Mesodermal cell (in vitro differentiated cells): ENCODE results near the gene CITED2.

Experiments
- H3K27ac ChIP-seq: 2 replicates; pipeline ENCODE4 v1.7.0; 2013; ENCODE audit warnings: mild to moderate bottlenecking, low read depth, low read length, moderate library complexity; ENCODE audit not compliant: severe bottlenecking
- H3K36me3 ChIP-seq: 2 replicates; pipeline ENCODE4 v1.7.1; 2013; ENCODE audit warnings: mild to moderate bottlenecking, low read length, moderate library complexity; ENCODE audit not compliant: control insufficient read depth, insufficient read depth
- H3K4me1 ChIP-seq: one replicate; pipeline ENCODE4 v1.7.1; 2013; ENCODE audit warnings: mild to moderate bottlenecking, low read length; ENCODE audit not compliant: insufficient read depth, control insufficient read depth, poor library complexity, severe bottlenecking
- H3K4me3 ChIP-seq: 2 replicates; pipeline ENCODE4 v1.7.0; 2013; ENCODE audit warnings: low read length, control low read depth, mild to moderate bottlenecking; ENCODE audit not compliant: insufficient read depth, poor library complexity, severe bottlenecking; ENCODE audit errors: extremely low read depth
- H3K9me3 ChIP-seq: 2 replicates; pipeline ENCODE4 v1.7.1; 2013; ENCODE audit warnings: mild to moderate bottlenecking, low read length, moderate library complexity; ENCODE audit not compliant: control insufficient read depth
- WGBS, 2 experiments: methylation state at CpG; one replicate each; pipeline ENCODE4 v1.1.5; 2013; ENCODE audit warnings: missing lambda C conversion rate in 2 of 2; ENCODE audit not compliant: insufficient coverage in 2 of 2; 5-methylcytosine and 5-hydroxymethylcytosine counted together

CITED2 gene

DNA sequence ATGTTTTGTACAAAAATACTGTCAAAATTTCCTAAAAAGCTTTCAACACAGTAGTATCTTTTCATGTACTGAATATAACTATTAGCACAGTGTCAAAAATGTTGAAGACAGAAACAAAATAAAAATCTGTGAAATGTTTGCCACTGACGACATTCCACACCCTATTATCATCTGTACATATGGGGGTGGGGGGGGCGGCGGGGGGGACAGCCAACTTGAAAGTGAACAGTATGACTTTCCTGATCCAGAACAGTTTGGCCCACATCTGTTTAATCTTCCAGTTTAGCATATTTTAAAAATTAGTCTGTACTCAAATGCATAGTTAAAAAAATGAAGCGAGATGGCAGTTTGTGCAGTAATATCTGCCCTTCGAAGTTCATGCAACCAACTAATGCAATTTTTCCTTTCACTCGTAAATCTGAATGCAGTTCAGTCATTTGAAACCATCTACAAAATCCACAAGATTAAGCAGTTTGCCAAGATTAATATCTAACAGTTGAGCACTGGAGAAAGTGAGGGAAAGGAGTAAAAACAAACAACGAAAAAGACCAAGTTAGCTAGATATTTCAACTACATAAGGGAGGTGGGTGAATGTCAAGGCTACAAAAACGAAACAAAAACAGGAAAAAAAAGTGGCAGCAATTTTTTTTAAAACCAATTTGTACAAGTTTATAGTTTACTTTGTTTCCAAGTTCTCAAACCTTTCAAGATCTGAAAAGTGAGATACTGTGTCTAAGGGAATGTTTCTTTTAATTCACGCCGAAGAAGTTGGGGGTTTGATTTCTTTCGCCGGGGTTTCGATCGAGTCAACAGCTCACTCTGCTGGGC lies 1.9 kb downstream of the CITED2 start:
- Histone ChIP-seq H3K4me1 (peaks cover 33% of the 10 kb centered on the region), H3K9me3 (no peaks in the 10 kb centered on the region), H3K4me3 (peak overlapping the region; percentile 97), H3K27ac (peak overlapping the region; percentile 96), H3K36me3 (peaks cover 28% of the 10 kb centered on the region)
- 2 to 4% methylated on average over 6 to 7 of the region's 14 CpGs for WGBS, 2 experiments

GRCh38 chr6:139371421-139372203 lies 2.8 kb downstream of the CITED2 start:
- peak overlapping the region; percentile 50 for H3K27ac ChIP-seq
- WGBS, 2 experiments, result 67% methylated on average over 1 of the region's 3 CpGs; no CpG with 5 or more reads in 1 of the 2 experiments

GRCh38 chr6:139370999-139371345 lies 3.5 kb downstream of the CITED2 start:
- Histone ChIP-seq H3K36me3 (peaks cover 28% of the 10 kb centered on the region), H3K4me1 (peaks cover 26% of the 10 kb centered on the region), H3K27ac (peak overlapping the region; percentile 46), H3K4me3 (peak overlapping the region; percentile 97), H3K9me3 (no peaks in the 10 kb centered on the region)
- no CpG with 5 or more reads among the region's 3 CpGs for WGBS, 2 experiments

More at GRCh38 chr6:139371421-139372203, 2.8 kb downstream of the CITED2 start:
- Histone ChIP-seq H3K9me3 (no peaks in the 10 kb centered on the region), H3K36me3 (peaks cover 28% of the 10 kb centered on the region), H3K4me3 (peak overlapping the region; percentile 97), H3K4me1 (peaks cover 29% of the 10 kb centered on the region)

- peak overlapping the region; percentile 98 for H3K27ac ChIP-seq
- peaks cover 26% of the 10 kb centered on the region for H3K4me1 ChIP-seq
- H3K4me3 ChIP-seq, result peak overlapping the region; percentile 97
- H3K36me3 ChIP-seq, result peaks cover 28% of the 10 kb centered on the region
- 33 to 66% methylated on average over 2 to 4 of the region's 5 CpGs for WGBS, 2 experiments
- no peaks in the 10 kb centered on the region for H3K9me3 ChIP-seq
Observed at GRCh38 chr6:139370283-139370998, 4.0 kb downstream of the CITED2 start.

DNA sequence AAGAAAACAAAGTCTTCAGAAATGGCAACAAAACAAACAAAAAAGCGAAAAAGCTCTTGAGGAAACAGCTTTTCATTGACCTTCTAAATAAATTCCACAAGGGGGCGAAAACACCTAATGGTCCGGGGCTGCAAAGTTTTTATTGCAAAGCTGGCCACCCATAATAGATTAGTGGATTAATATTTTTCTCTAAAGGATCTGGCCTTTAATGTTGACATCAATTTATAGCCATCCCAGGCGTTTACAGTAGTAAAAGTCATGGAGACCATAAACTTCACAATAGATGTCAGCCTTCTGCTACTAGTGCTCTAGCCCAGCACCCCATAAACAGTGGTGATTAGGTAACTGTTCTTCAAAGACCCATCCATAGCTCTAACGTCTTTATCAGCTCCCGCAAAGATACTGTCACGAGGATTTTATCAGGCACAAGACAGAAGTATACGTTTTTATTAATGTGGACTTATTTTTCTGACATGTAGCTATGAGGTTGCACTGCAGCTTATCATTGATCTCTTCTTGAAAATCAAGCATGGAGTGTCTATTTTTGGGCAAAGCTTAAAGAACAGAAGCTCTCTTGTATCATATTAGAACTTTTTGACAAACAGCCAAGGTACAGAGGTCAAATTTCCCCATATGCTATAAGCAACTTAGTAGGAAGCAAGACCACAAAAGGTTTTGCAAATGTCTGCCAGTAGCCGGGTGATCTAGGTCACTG lies 4.7 kb downstream of the CITED2 start:
- Histone ChIP-seq H3K27ac (peak overlapping the region; percentile 98), H3K4me3 (no peak overlapping the region), H3K4me1 (peaks cover 26% of the 10 kb centered on the region), H3K36me3 (peaks cover 28% of the 10 kb centered on the region), H3K9me3 (no peaks in the 10 kb centered on the region)
- 15 to 17% methylated on average over 3 to 6 of the region's 9 CpGs for WGBS, 2 experiments

GRCh38 chr6:139369068-139369467 lies 5.4 kb downstream of the CITED2 start:
- no peaks in the 10 kb centered on the region for H3K9me3 ChIP-seq
- peak overlapping the region; percentile 98 for H3K27ac ChIP-seq
- peaks cover 26% of the 10 kb centered on the region for H3K4me1 ChIP-seq
- WGBS, 2 experiments, result 7 to 14% methylated on average over 1 to 2 of the region's 2 CpGs
- H3K36me3 ChIP-seq, result peaks cover 28% of the 10 kb centered on the region
- no peak overlapping the region for H3K4me3 ChIP-seq

- H3K9me3 ChIP-seq, result no peaks in the 10 kb centered on the region
- H3K4me1 ChIP-seq, result peaks cover 26% of the 10 kb centered on the region
- H3K36me3 ChIP-seq, result peaks cover 24% of the 10 kb centered on the region
- H3K4me3 ChIP-seq, result no peak overlapping the region
- peak overlapping the region; percentile 98 for H3K27ac ChIP-seq
- WGBS, 2 experiments, result 0% methylated on average over 1 of the region's 1 CpG; no CpG with 5 or more reads in 1 of the 2 experiments
Observed at GRCh38 chr6:139368661-139369060, 5.8 kb downstream of the CITED2 start.

- Histone ChIP-seq H3K27ac (peak overlapping the region; percentile 98), H3K4me3 (no peak overlapping the region)
- WGBS, 2 experiments, result 0% methylated on average over 1 of the region's 8 CpGs; no CpG with 5 or more reads in 1 of the 2 experiments
Observed at GRCh38 chr6:139367810-139368351, 6.6 kb downstream of the CITED2 start.

GRCh38 chr6:139364982-139365379 lies 9.5 kb downstream of the CITED2 start:
- H3K4me1 ChIP-seq, result peaks cover 18% of the 10 kb centered on the region
- H3K36me3 ChIP-seq, result no peaks in the 10 kb centered on the region
- no peaks in the 10 kb centered on the region for H3K9me3 ChIP-seq
- H3K27ac ChIP-seq, result no peak overlapping the region
- no peak overlapping the region for H3K4me3 ChIP-seq
- WGBS, 2 experiments, result 63 to 85% methylated on average over 1 to 2 of the region's 3 CpGs

More at GRCh38 chr6:139367810-139368351, 6.6 kb downstream of the CITED2 start:
- H3K4me1 ChIP-seq, result peaks cover 26% of the 10 kb centered on the region
- no peaks in the 10 kb centered on the region for H3K9me3 ChIP-seq
- peaks cover 16% of the 10 kb centered on the region for H3K36me3 ChIP-seq
